Measurements from ENCODE around the gene MAPRE3.

The MAPRE3 gene

GRCh38 chr2:27038631-27039339 is 68.3 kb downstream of the MAPRE3 start:
- DNase-seq (ENCODE audit: low read depth in 2 of 3, low spot score in 1 of 3), result no peak

- DNase-seq (ENCODE audit: low read depth in 2 of 3, low spot score in 1 of 3), result no peak
Observed at GRCh38 chr2:27039426-27039825, 69.0 kb downstream of the MAPRE3 start.

- DNase-seq (ENCODE audit: low read depth in 2 of 3, low spot score in 1 of 3), result no peak
Observed at GRCh38 chr2:27039871-27040270, 69.4 kb downstream of the MAPRE3 start.

GRCh38 chr2:27040282-27040681 is 69.8 kb downstream of the MAPRE3 start:
- no peak for DNase-seq (ENCODE audit: low read depth in 2 of 3, low spot score in 1 of 3)

GRCh38 chr2:27041752-27042151 is 71.3 kb downstream of the MAPRE3 start:
- no peak for DNase-seq (ENCODE audit: low read depth in 2 of 3, low spot score in 1 of 3)

GRCh38 chr2:27042159-27042661 is 71.8 kb downstream of the MAPRE3 start:
- DNase-seq (ENCODE audit: low read depth in 2 of 3, low spot score in 1 of 3), result no peak

- no peak for DNase-seq (ENCODE audit: low read depth in 2 of 3, low spot score in 1 of 3)
Observed at GRCh38 chr2:27042985-27043634, 72.7 kb downstream of the MAPRE3 start.

- peak; percentile 44 to 66 (median 47) for DNase-seq (ENCODE audit: low read depth in 2 of 3, low spot score in 1 of 3)
Observed at GRCh38 chr2:27049422-27050280, 79.2 kb downstream of the MAPRE3 start.

- peak; percentile 81 to 99 (median 92) for DNase-seq (ENCODE audit: low read depth in 2 of 3, low spot score in 1 of 3)
Observed at GRCh38 chr2:27050281-27050995, 80.0 kb downstream of the MAPRE3 start.

GRCh38 chr2:27050996-27051901 is 80.8 kb downstream of the MAPRE3 start, which contains the start of gene AGBL5:
TSS of gene AGBL5 (plus strand) at chr2:27051668. CDS start at chr2:27052959, 1,291 bp downstream.
- DNase-seq (ENCODE audit: low read depth in 2 of 3, low spot score in 1 of 3), result peak; percentile 92 to 95 (median 92)

GRCh38 chr2:27051902-27052645 is 81.6 kb downstream of the MAPRE3 start:
- DNase-seq (ENCODE audit: low read depth in 2 of 3, low spot score in 1 of 3), result no peak

- no peak for DNase-seq (ENCODE audit: low read depth in 2 of 3, low spot score in 1 of 3)
Observed at GRCh38 chr2:27053321-27053720, 82.9 kb downstream of the MAPRE3 start.

GRCh38 chr2:27053776-27054175 is 83.3 kb downstream of the MAPRE3 start:
- no peak for DNase-seq (ENCODE audit: low read depth in 2 of 3, low spot score in 1 of 3)

- DNase-seq (ENCODE audit: low read depth in 2 of 3, low spot score in 1 of 3), result no peak
Observed at GRCh38 chr2:27054721-27055120, 84.3 kb downstream of the MAPRE3 start.

GRCh38 chr2:27057184-27057583 is 86.7 kb downstream of the MAPRE3 start:
- DNase-seq (ENCODE audit: low read depth in 2 of 3, low spot score in 1 of 3), result no peak

- no peak for DNase-seq (ENCODE audit: low read depth in 2 of 3, low spot score in 1 of 3)
Observed at GRCh38 chr2:27058210-27058609, 87.8 kb downstream of the MAPRE3 start.

GRCh38 chr2:27059141-27059820 is 88.8 kb downstream of the MAPRE3 start:
- DNase-seq (ENCODE audit: low read depth in 2 of 3, low spot score in 1 of 3), result no peak

GRCh38 chr2:27060323-27060722 is 89.9 kb downstream of the MAPRE3 start:
- no peak for DNase-seq (ENCODE audit: low read depth in 2 of 3, low spot score in 1 of 3)

- DNase-seq (ENCODE audit: low read depth in 2 of 3, low spot score in 1 of 3), result no peak
Observed at GRCh38 chr2:27065128-27065527, 94.7 kb downstream of the MAPRE3 start.

Data from stimulated activated CD4-positive, alpha-beta T cell treated with anti-CD3 and anti-CD28 coated beads, Interleukin-12 subunit alpha, Interleukin-12 subunit beta, amount 100 ng/mL, for 48 hours (primary cell).